Neural cell (in vitro differentiated cells): ENCODE measurements around the gene VAMP8. TPM values are rescaled to one million over a fixed set of nuclear protein-coding genes. Genes with fewer than 3 reads are reported as not detected.

Experiments
- H2AFZ ChIP-seq: fragments of 200-600, 300-800 bp; sonication (generic), shearing (Covaris generic); 2 replicates; pipeline ENCODE4 v1.6.0; 2014; ENCODE audit warnings: low read depth, mild to moderate bottlenecking, antibody characterized with exemption, low read length, moderate library complexity
- H3F3A ChIP-seq: fragments of 200-600 bp; shearing (Covaris generic); 2 replicates; pipeline ENCODE4 v1.6.1; 2016; ENCODE audit warnings: mild to moderate bottlenecking, moderate library complexity, mixed read lengths, antibody characterized with exemption, low read length; ENCODE audit not compliant: insufficient read depth, poor library complexity, severe bottlenecking
- H3K27ac ChIP-seq: fragments of 200-600, 300-800 bp; sonication (generic), shearing (Covaris generic); 2 replicates; pipeline ENCODE4 v1.5.1; 2014; ENCODE audit warnings: mild to moderate bottlenecking, low read length, moderate library complexity
- H3K27me3 ChIP-seq: fragments of 300-800, 200-600 bp; sonication (generic), shearing (Covaris generic); 2 replicates; pipeline ENCODE4 v1.6.0; 2014; ENCODE audit warnings: mild to moderate bottlenecking, low read depth, low read length, moderate library complexity; ENCODE audit not compliant: insufficient read depth
- H3K36me3 ChIP-seq: fragments of 300-800, 200-600 bp; sonication (generic), shearing (Covaris generic); 2 replicates; pipeline ENCODE4 v1.5.1; 2014; ENCODE audit warnings: mild to moderate bottlenecking, antibody characterized with exemption, low read length, moderate library complexity; ENCODE audit not compliant: insufficient read depth
- H3K4me2 ChIP-seq: fragments of 300-800, 200-600 bp; sonication (generic), shearing (Covaris generic); 2 replicates; pipeline ENCODE4 v1.6.0; 2014; ENCODE audit warnings: mild to moderate bottlenecking, low read length
- H3K4me3 ChIP-seq: fragments of 300-800, 200-600 bp; sonication (generic), shearing (Covaris generic); 2 replicates; pipeline ENCODE4 v1.5.1; 2014; ENCODE audit warnings: mild to moderate bottlenecking, low read length, moderate library complexity
- H3K79me2 ChIP-seq: fragments of 200-600 bp; shearing (Covaris generic); replicated peaks from 2 replicates; pipeline ENCODE4 v1.6.0; 2014; ENCODE audit warnings: mild to moderate bottlenecking, low read length, moderate library complexity; ENCODE audit not compliant: insufficient read depth
- H3K9ac ChIP-seq: fragments of 300-800, 200-600 bp; sonication (generic), shearing (Covaris generic); 2 replicates; pipeline ENCODE4 v1.6.1; 2016; ENCODE audit warnings: mild to moderate bottlenecking, low read length, mixed read lengths
- H3K9me2 ChIP-seq: fragments of 200-600 bp; shearing (Covaris generic); 2 replicates; pipeline ENCODE4 v1.6.1; 2016; ENCODE audit warnings: mild to moderate bottlenecking, low read length, mixed read lengths; ENCODE audit not compliant: insufficient read depth
- H3K9me3 ChIP-seq: fragments of 200-600, 300-800 bp; sonication (generic), shearing (Covaris generic); 2 replicates; pipeline ENCODE4 v1.6.1; 2016; ENCODE audit warnings: mild to moderate bottlenecking, mixed run types, low read length, moderate library complexity, mixed read lengths
- H4K20me1 ChIP-seq: fragments of 200-600 bp; shearing (Covaris generic); 2 replicates; pipeline ENCODE4 v1.6.1; 2016; ENCODE audit warnings: mild to moderate bottlenecking, mixed run types; ENCODE audit not compliant: insufficient read depth
- CTCF ChIP-seq: fragments of 450-650 bp; IDR thresholded peaks from 2 replicates; pipeline ENCODE4 v1.5.1; 2014; ENCODE audit warnings: antibody characterized with exemption, mild to moderate bottlenecking, moderate library complexity; ENCODE audit not compliant: poor library complexity, severe bottlenecking
- EP300 ChIP-seq: fragments of 450-650 bp; conservative IDR thresholded peaks from 2 replicates; pipeline ENCODE4 v1.6.1; 2014; ENCODE audit warnings: antibody characterized with exemption, mild to moderate bottlenecking, moderate library complexity; ENCODE audit not compliant: poor library complexity, severe bottlenecking
- EZH2 ChIP-seq: fragments of 200-600, 300-800 bp; shearing (Covaris generic), sonication (generic); IDR thresholded peaks from 2 replicates; pipeline ENCODE4 v1.6.1; 2014; ENCODE audit warnings: antibody characterized with exemption, low read length, borderline replicate concordance, mild to moderate bottlenecking; ENCODE audit not compliant: insufficient read depth, poor library complexity, severe bottlenecking
- MXI1 ChIP-seq: fragments of 450-650 bp; conservative IDR thresholded peaks from 2 replicates; pipeline ENCODE4 v1.6.1; 2014; ENCODE audit warnings: antibody characterized with exemption, mild to moderate bottlenecking; ENCODE audit not compliant: poor library complexity, severe bottlenecking
- POLR2AphosphoS5 ChIP-seq: IDR thresholded peaks from 2 replicates; pipeline ENCODE4 v1.6.1; 2012
- RAD21 ChIP-seq: fragments of 450-650 bp; conservative IDR thresholded peaks from 2 replicates; pipeline ENCODE4 v1.6.1; 2014; ENCODE audit warnings: antibody characterized with exemption, mild to moderate bottlenecking, moderate library complexity
- SMC3 ChIP-seq: fragments of 450-650 bp; conservative IDR thresholded peaks from 2 replicates; pipeline ENCODE4 v1.6.1; 2014; ENCODE audit warnings: antibody characterized with exemption, mild to moderate bottlenecking, moderate library complexity; ENCODE audit not compliant: poor library complexity
- TAF1 ChIP-seq: IDR thresholded peaks from 2 replicates; pipeline ENCODE4 v1.6.1; 2012; ENCODE audit warnings: low read depth
- polyA plus RNA-seq: library from polyadenylated mRNA; depleted of rRNA; stranded (reverse); fragments of >200 nt; gene quantifications from 2 replicates; pipeline ENCODE4 v1.2.3, GENCODE V29; 2014
- TF ChIP-seq, protein P1 (sequence below): IDR thresholded peaks from 2 replicates; pipeline ENCODE4 v1.6.1; 2012; ENCODE audit warnings: borderline replicate concordance

VAMP8 gene
- polyA plus RNA-seq, 1 donor from 2014 or later, result not detected

- TF ChIP-seq POLR2AphosphoS5, result no peak
- no peak for TF ChIP-seq RAD21
- TF ChIP-seq MXI1, result no peak
- TF ChIP-seq CTCF, result no peak
- TF ChIP-seq EP300, result no peak
- no peak for TF ChIP-seq SMC3
- TF ChIP-seq, protein P1, sequence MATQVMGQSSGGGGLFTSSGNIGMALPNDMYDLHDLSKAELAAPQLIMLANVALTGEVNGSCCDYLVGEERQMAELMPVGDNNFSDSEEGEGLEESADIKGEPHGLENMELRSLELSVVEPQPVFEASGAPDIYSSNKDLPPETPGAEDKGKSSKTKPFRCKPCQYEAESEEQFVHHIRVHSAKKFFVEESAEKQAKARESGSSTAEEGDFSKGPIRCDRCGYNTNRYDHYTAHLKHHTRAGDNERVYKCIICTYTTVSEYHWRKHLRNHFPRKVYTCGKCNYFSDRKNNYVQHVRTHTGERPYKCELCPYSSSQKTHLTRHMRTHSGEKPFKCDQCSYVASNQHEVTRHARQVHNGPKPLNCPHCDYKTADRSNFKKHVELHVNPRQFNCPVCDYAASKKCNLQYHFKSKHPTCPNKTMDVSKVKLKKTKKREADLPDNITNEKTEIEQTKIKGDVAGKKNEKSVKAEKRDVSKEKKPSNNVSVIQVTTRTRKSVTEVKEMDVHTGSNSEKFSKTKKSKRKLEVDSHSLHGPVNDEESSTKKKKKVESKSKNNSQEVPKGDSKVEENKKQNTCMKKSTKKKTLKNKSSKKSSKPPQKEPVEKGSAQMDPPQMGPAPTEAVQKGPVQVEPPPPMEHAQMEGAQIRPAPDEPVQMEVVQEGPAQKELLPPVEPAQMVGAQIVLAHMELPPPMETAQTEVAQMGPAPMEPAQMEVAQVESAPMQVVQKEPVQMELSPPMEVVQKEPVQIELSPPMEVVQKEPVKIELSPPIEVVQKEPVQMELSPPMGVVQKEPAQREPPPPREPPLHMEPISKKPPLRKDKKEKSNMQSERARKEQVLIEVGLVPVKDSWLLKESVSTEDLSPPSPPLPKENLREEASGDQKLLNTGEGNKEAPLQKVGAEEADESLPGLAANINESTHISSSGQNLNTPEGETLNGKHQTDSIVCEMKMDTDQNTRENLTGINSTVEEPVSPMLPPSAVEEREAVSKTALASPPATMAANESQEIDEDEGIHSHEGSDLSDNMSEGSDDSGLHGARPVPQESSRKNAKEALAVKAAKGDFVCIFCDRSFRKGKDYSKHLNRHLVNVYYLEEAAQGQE, result no peak
- TF ChIP-seq TAF1, result no peak
- no peak for TF ChIP-seq EZH2
- Histone ChIP-seq H3K9me2 (no peaks in the 10 kb centered on the region), H3K9me3 (no peaks in the 10 kb centered on the region), H3K27ac (no peak overlapping the region), H4K20me1 (no peaks in the 10 kb centered on the region), H3K36me3 (no peaks in the 10 kb centered on the region), H3F3A (no peaks in the 10 kb centered on the region), H2AFZ (no peak overlapping the region), H3K4me2 (no peak overlapping the region), H3K9ac (no peak overlapping the region), H3K79me2 (no peaks in the 10 kb centered on the region), H3K27me3 (peaks cover 25% of the 10 kb centered on the region), H3K4me3 (no peak overlapping the region)
These were observed 2.0 kb downstream of the VAMP8 start for GRCh38 chr2:85579266-85579935.

DNA sequence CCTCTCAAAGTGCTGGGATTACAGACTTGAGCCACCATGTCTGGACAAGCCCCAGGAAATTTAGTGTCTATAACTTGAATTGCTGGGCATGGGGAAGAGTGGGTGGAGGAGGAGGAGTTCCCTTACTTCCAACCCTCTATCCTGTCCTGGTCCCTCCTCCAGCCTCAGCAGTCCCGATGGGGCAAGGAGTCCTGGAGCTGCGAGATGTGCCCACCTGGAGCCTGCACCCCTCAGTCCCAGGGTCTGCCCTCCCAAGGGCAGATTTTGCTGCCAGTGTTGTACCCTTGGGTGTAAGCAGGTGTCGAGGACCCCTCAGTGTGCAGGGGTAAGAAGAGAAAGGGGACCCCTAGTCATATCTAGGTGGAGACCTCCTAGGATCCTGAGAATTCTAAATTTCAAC lies 2.8 kb downstream of the VAMP8 start:
- Histone ChIP-seq H3K9me3 (no peaks in the 10 kb centered on the region), H2AFZ (no peak overlapping the region), H3K9me2 (no peaks in the 10 kb centered on the region), H3K79me2 (no peaks in the 10 kb centered on the region), H3K4me3 (no peak overlapping the region), H3F3A (no peaks in the 10 kb centered on the region), H3K27me3 (peaks cover 33% of the 10 kb centered on the region), H3K27ac (no peak overlapping the region), H3K4me2 (no peak overlapping the region), H4K20me1 (no peaks in the 10 kb centered on the region), H3K36me3 (no peaks in the 10 kb centered on the region), H3K9ac (no peak overlapping the region)
- no peak for TF ChIP-seq EP300
- TF ChIP-seq SMC3, result no peak
- no peak for TF ChIP-seq MXI1
- TF ChIP-seq CTCF, result no peak
- no peak for TF ChIP-seq RAD21
- no peak for TF ChIP-seq POLR2AphosphoS5
- no peak for TF ChIP-seq EZH2
- TF ChIP-seq, protein P1, result no peak
- no peak for TF ChIP-seq TAF1
